HUES48 (cell line): ENCODE data around the gene MARCHF10.

Source experiments
- H3K27ac ChIP-seq: one replicate; pipeline ENCODE4 v1.7.0; 2013; ENCODE audit warnings: low read depth, low read length, inconsistent platforms
- H3K27me3 ChIP-seq: 2 replicates; pipeline ENCODE4 v1.6.1; 2013; ENCODE audit warnings: mild to moderate bottlenecking, low read length; ENCODE audit not compliant: control insufficient read depth, insufficient read depth
- H3K36me3 ChIP-seq: 2 replicates; pipeline ENCODE4 v1.6.1; 2013; ENCODE audit warnings: low read length; ENCODE audit not compliant: control insufficient read depth, insufficient read depth
- H3K4me1 ChIP-seq: 2 replicates; pipeline ENCODE4 v1.6.1; 2013; ENCODE audit warnings: mild to moderate bottlenecking, low read length; ENCODE audit not compliant: control insufficient read depth, insufficient read depth
- H3K4me3 ChIP-seq: 2 replicates; pipeline ENCODE4 v1.5.1; 2013; ENCODE audit warnings: mild to moderate bottlenecking, low read depth, low read length
- H3K9ac ChIP-seq: 2 replicates; pipeline ENCODE4 v1.6.1; 2013; ENCODE audit warnings: mild to moderate bottlenecking, low read depth, low read length, moderate library complexity
- H3K9me3 ChIP-seq: 2 replicates; pipeline ENCODE4 v1.6.1; 2013; ENCODE audit warnings: low read length; ENCODE audit not compliant: control insufficient read depth, insufficient read depth

Gene MARCHF10

DNA sequence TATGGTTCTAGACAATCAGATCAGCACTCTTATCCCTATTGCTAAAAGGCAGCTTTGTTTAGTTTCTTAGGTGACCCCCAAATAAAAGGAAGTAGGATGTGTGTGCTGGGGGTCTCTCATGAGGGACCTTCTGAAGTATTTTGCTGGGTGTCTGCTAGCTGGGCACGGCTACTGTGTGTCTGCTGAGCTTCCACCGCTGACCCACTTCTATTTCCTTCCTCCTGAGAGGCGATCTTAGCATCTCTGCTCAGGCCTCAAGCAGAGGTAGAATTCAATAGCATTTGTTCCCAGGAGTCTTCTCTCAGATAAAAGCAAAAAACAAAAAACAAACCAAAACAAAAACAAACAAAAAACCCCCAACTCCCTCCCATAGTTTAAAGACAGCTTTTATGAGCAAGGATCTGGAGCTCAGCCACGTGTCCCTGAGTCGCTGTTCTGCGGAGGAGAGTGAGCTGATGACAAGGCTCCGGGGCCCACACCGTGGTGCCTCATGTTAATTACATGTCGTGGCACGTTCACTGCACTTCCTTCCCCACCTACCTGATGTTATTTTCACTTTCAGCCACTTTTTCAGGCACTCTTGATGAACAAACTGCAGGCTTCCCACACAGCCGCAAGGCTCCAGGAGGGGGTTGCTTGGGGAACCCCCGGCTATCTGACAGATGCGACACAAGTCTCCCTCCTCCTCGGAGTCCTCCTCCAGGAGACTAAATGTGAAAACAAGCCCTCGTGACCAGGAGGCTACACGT is 83.5 kb downstream of the MARCHF10 start:
- H3K4me1 ChIP-seq: peaks cover 13% of the 10 kb centered on the region; the same call in 1 of the 2 replicates
- no peak overlapping the region for H3K9ac ChIP-seq
- no peaks in the 10 kb centered on the region for H3K9me3 ChIP-seq
- no peak overlapping the region for H3K4me3 ChIP-seq
- no peak overlapping the region for H3K27ac ChIP-seq
- no peaks in the 10 kb centered on the region for H3K27me3 ChIP-seq
- no peaks in the 10 kb centered on the region for H3K36me3 ChIP-seq

DNA sequence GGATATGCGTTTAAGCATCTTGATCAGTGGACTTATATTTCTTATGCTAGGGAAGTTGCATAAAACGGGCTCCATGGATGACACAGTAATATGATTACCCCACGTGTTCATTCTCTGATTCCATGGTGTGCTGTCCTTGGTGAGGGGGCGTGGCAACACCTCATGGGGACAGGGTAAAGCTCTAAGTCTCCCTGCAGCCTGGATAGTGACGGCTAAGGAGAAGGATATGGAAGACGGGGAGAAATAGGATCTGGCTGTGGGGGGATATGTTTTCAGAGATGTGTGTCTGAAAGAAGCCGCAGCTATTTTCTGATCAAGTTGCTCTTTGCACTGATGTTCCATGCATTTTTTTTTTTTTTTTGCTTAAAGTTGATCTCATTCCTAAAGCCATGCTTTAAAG is 84.3 kb downstream of the MARCHF10 start:
- Histone ChIP-seq H3K36me3 (no peaks in the 10 kb centered on the region), H3K27me3 (no peaks in the 10 kb centered on the region), H3K4me1 (peaks cover 13% of the 10 kb centered on the region; the same call in 1 of the 2 replicates), H3K9me3 (no peaks in the 10 kb centered on the region), H3K27ac (no peak overlapping the region), H3K9ac (no peak overlapping the region), H3K4me3 (no peak overlapping the region)

DNA sequence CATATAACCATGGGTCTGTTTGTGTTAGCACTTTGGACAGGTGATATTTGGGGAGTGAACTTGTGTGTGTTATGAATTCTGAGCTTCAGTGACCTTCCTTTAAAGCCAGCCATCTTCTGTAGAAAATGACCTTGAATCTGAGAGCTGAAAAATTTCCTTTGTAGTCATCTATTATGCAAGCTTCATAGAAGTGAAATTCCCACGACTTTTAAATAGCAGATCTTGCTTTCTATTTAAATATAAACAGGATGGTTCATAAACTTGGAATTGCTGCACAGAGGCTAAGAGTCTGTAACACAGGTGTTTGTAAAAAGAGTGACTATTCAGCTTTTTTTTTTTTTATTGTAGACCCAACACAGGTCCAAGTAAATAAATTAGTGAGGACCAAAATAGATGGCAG is 85.5 kb downstream of the MARCHF10 start:
- H3K27me3 ChIP-seq: no peaks in the 10 kb centered on the region
- no peaks in the 10 kb centered on the region for H3K9me3 ChIP-seq
- H3K36me3 ChIP-seq: no peaks in the 10 kb centered on the region
- no peak overlapping the region for H3K9ac ChIP-seq
- peaks cover 13% of the 10 kb centered on the region; the same call in 1 of the 2 replicates for H3K4me1 ChIP-seq
- H3K4me3 ChIP-seq: no peak overlapping the region
- H3K27ac ChIP-seq: no peak overlapping the region

GRCh38 chr17:62720126-62720850 is 87.8 kb downstream of the MARCHF10 start:
- H3K4me3 ChIP-seq: no peak overlapping the region
- no peaks in the 10 kb centered on the region for H3K27me3 ChIP-seq
- no peaks in the 10 kb centered on the region for H3K9me3 ChIP-seq
- no peak overlapping the region for H3K9ac ChIP-seq
- no peaks in the 10 kb centered on the region for H3K36me3 ChIP-seq
- no peak overlapping the region for H3K27ac ChIP-seq
- peaks cover 13% of the 10 kb centered on the region; the same call in 1 of the 2 replicates for H3K4me1 ChIP-seq

DNA sequence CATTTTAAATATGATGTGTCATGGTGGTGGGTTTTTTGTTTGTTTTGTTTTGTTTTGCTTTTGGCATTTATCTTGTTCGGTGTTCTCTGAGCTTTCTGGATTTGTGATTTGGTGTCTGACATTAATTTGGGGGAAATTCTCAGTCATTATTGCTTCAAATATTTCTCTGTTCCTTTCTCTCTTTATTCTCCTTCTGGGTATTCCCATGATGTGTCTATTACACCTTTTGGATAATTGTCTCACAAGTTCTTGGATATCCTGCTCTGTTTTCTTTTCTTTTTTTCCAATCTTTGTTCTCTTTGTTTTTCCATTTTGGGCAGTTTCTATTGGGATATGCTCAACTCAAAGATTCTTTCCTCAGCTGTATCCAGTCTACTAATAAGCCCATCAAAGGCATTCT is 88.5 kb downstream of the MARCHF10 start:
- Histone ChIP-seq H3K36me3 (no peaks in the 10 kb centered on the region), H3K4me3 (no peak overlapping the region), H3K9ac (no peak overlapping the region), H3K27me3 (no peaks in the 10 kb centered on the region), H3K9me3 (no peaks in the 10 kb centered on the region), H3K27ac (no peak overlapping the region), H3K4me1 (peaks cover 13% of the 10 kb centered on the region; the same call in 1 of the 2 replicates)

- Histone ChIP-seq H3K4me1 (peaks cover 4% of the 10 kb centered on the region; the same call in 1 of the 2 replicates), H3K9ac (no peak overlapping the region), H3K36me3 (no peaks in the 10 kb centered on the region), H3K27ac (no peak overlapping the region), H3K27me3 (no peaks in the 10 kb centered on the region; the same call in 1 of the 2 replicates), H3K4me3 (no peak overlapping the region), H3K9me3 (no peaks in the 10 kb centered on the region)
Measured at GRCh38 chr17:62718429-62718828, 89.7 kb downstream of the MARCHF10 start.

GRCh38 chr17:62717889-62718288 is 90.2 kb downstream of the MARCHF10 start:
- Histone ChIP-seq H3K4me1 (peaks cover 4% of the 10 kb centered on the region; the same call in 1 of the 2 replicates), H3K36me3 (no peaks in the 10 kb centered on the region), H3K9ac (no peak overlapping the region), H3K9me3 (no peaks in the 10 kb centered on the region), H3K27me3 (no peaks in the 10 kb centered on the region; the same call in 1 of the 2 replicates), H3K27ac (no peak overlapping the region), H3K4me3 (no peak overlapping the region)

DNA sequence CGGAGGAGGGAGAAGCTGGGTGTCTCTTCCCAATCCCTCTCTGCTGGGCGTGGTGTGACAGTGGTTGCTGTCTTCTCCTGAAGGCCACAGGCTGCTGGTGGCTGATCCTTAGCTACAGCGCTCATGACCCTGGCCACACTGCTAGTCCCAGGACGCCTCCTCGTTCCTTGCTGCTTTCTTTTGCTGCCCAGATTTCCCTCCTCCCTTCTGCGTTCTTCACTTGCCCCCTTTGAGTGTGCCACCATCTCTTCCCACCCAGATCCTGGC is 90.6 kb downstream of the MARCHF10 start:
- no peak overlapping the region for H3K27ac ChIP-seq
- no peak overlapping the region for H3K4me3 ChIP-seq
- no peaks in the 10 kb centered on the region for H3K36me3 ChIP-seq
- peaks cover 4% of the 10 kb centered on the region; the same call in 1 of the 2 replicates for H3K4me1 ChIP-seq
- H3K9me3 ChIP-seq: no peaks in the 10 kb centered on the region
- no peak overlapping the region for H3K9ac ChIP-seq
- no peaks in the 10 kb centered on the region; the same call in 1 of the 2 replicates for H3K27me3 ChIP-seq

DNA sequence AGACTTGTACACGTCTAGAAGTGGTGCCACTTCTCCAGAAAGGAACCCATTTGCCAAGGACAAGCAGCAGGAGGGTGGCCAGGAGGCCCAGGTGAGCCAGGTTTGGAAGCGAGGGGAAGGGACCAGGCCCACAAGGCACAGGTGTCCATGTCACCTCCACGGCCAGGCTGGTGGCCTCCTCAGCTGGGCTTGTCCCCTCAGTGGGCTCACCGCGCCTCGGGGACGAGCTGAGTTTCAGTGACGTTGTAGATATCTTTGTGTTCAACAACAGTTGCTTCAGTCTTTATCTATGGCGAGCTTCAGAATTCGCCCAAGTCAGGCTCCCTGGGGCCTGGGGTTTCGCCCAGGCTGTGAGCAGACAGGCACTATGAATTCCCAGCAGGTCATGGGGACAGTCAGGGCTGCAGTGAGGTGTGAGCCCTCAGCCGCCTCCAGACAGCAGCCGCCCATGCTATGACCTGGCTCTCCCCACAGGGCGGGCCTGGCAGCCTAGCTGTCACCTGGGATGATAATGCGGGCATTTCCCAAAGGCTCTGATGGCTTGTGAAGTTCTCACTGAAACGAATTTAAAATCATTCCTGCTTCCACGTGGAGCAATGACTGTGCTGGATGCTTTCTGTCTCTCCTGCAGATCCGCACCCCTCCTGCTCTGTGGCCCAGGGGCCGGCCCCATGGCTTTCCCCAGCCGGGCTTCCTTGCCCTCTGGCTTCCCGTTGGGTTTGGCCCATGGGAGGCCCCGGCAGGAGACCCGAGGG is 91.1 kb downstream of the MARCHF10 start:
- H3K27ac ChIP-seq: no peak overlapping the region

DNA sequence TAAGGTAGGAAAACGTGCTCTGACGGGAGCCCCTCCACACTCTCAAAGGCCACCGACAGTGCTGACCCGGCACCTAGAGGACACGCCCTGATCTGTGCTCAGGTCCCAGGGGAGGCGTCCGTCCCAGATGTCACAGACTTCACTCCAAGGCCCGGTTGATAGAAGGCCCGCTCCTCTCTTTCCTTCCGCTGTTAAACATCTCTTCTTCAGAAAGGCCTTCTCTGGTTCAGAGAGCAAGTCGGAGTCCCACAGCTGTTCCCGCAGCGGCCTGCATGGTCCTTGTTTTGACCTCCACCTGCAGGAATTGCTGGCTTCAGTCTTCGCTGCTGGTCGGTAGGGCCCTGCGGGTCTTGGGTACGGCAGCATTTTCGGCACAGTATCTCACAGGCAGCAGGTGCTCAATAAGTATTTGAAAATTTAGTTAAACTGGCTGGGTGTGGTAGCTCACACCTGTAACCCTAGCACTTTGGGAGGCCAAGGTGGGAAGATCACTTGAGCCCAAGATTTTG is 92.2 kb downstream of the MARCHF10 start:
- H3K27ac ChIP-seq: no peak overlapping the region

More for the DNA sequence above, 91.1 kb downstream of the MARCHF10 start:
- Histone ChIP-seq H3K4me3 (no peak overlapping the region), H3K27me3 (no peaks in the 10 kb centered on the region; the same call in 1 of the 2 replicates), H3K36me3 (no peaks in the 10 kb centered on the region), H3K4me1 (peaks cover 4% of the 10 kb centered on the region; the same call in 1 of the 2 replicates), H3K9me3 (no peaks in the 10 kb centered on the region), H3K9ac (no peak overlapping the region)

More for the DNA sequence above, 92.2 kb downstream of the MARCHF10 start:
- H3K9me3 ChIP-seq: no peaks in the 10 kb centered on the region
- H3K27me3 ChIP-seq: no peaks in the 10 kb centered on the region; the same call in 1 of the 2 replicates
- H3K4me1 ChIP-seq: peaks cover 10% of the 10 kb centered on the region
- no peak overlapping the region for H3K9ac ChIP-seq
- no peak overlapping the region for H3K4me3 ChIP-seq
- H3K36me3 ChIP-seq: no peaks in the 10 kb centered on the region
